HL-60 (cell line): Measurements from ENCODE around the gene MDM1.

Source experiments
- GABPA ChIP-seq: IDR thresholded peaks from 2 replicates; pipeline ENCODE4 v1.6.1; 2012; ENCODE audit warnings: low read depth
- POLR2AphosphoS5 ChIP-seq: IDR thresholded peaks from 2 replicates; pipeline ENCODE4 v1.6.1; 2012; ENCODE audit warnings: low read depth
- SPI1 ChIP-seq: IDR thresholded peaks from 2 replicates; pipeline ENCODE4 v1.6.1; 2012; ENCODE audit warnings: low read depth, mild to moderate bottlenecking, borderline replicate concordance
- TF ChIP-seq, protein P1 (sequence below): IDR thresholded peaks from one replicate; pipeline ENCODE4 v1.5.1; 2011; ENCODE audit warnings: low read length, control low read depth, inconsistent platforms; ENCODE audit not compliant: insufficient read depth

DNA sequence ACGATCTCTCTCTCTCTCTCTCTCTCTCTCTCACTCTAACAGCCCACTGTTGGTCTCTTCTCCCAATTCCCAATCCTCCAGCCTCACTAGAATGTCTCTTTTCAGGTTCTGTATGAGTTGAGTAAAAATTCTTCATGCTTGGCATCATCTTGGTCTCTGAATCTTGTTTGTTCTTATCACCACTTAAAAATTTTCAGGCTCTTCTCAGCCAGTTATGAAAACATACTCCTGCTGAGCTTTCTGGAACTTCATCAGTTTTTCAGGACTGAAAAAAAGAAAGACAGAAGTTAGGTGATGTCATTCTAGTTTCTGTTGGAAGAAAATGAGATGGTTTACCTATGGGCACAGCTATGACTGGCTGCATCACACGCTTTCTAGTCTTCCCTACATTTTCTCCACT, 67.3 kb downstream of the MDM1 start:
- TF ChIP-seq POLR2AphosphoS5 (no peak), SPI1 (no peak), GABPA (no peak)
- TF ChIP-seq, protein P1, sequence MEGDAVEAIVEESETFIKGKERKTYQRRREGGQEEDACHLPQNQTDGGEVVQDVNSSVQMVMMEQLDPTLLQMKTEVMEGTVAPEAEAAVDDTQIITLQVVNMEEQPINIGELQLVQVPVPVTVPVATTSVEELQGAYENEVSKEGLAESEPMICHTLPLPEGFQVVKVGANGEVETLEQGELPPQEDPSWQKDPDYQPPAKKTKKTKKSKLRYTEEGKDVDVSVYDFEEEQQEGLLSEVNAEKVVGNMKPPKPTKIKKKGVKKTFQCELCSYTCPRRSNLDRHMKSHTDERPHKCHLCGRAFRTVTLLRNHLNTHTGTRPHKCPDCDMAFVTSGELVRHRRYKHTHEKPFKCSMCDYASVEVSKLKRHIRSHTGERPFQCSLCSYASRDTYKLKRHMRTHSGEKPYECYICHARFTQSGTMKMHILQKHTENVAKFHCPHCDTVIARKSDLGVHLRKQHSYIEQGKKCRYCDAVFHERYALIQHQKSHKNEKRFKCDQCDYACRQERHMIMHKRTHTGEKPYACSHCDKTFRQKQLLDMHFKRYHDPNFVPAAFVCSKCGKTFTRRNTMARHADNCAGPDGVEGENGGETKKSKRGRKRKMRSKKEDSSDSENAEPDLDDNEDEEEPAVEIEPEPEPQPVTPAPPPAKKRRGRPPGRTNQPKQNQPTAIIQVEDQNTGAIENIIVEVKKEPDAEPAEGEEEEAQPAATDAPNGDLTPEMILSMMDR, result no peak
